Myocyte (in vitro differentiated cells): ENCODE measurements around the gene GALNT8. TPM values are rescaled to one million over a fixed set of nuclear protein-coding genes. Genes with fewer than 3 reads are reported as not detected.

Experiments
- DNase-seq: peaks from one replicate; pipeline ENCODE4 v3.0.0-alpha.2; 2012; ENCODE audit warnings: low read depth
- total RNA-seq: library from RNA; depleted of rRNA; stranded (reverse); fragments of >200 nt; gene quantifications from 2 replicates; pipeline ENCODE4 v1.2.3, GENCODE V29; 2014

The GALNT8 gene
- total RNA-seq, 1 donor from 2014 or later, result not detected

DNA sequence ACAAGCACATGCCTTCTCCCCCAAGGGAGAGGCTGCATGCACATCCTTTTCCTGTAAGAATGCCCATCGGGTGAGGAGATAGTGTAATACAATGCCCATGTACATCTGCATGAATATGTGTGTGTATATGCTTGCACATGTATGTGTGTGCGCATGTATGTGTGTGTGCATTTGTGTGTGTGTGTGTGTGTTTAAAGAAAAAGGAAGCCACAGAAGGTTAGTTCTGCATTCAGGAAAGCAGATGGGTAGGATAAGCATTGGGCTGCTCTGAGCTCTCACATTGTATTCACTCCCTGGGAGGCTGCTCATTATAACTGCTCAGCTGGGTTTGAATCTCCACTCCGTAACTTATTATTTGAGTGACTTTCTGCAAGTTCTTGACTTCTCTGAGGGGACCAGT is 74.3 kb downstream of the GALNT8 start:
- no peak for DNase-seq

DNA sequence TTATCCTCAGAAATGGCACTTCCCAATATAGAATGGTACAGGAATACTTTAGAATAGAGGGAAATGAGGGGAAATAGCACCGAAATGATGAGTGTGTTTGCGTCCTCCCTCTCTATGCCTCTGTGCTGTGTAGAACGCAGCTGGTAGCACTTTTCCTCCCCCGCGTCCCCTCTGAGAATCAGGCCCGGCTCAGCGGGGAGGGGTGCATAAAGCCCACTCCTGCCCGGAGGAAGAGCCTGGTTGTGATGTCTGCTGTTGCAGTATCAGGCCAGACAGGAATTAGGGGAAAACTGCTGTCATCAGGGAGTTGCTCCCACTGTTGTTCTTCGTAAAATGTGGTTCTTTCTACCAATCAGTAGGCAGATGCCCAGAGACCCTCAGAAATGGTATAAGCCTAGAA is 76.0 kb downstream of the GALNT8 start:
- DNase-seq, result no peak

DNA sequence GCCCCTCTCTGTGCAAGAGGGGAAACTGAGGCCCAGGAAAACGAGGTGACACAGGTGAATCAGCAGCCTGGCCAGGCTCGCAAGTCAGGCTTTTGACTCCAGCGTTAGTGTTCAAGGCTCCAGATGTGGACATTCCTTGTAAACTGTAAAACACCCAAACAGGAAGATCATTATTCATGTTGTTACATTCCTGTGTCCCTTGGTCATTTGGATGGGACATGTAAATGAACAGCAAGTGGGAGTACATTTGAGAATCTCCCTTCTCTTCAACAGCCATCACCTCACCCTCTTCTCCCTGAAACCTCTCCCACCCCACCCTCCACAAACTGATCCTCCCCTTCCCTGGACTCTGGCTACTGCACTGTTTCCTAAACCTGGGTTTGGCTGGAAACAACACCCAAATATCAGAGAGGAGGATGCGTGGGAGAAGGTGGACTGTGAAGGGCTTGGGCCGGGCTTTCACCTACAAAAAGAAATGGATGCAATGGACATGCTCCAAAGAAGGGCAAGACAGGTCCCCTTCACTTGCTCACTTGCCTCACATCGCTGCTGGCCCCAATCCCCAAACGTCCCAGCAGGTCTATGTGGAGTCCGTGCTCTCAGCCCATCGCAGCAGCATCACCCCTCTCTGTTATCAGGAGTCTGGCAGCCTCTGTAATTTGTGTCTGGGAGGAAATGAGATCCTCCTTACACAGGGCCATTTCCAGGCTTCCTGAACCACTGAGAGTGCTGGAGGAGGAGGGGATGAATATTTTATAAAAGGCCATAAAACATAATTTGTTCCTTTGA is 76.7 kb downstream of the GALNT8 start:
- DNase-seq, result no peak

DNA sequence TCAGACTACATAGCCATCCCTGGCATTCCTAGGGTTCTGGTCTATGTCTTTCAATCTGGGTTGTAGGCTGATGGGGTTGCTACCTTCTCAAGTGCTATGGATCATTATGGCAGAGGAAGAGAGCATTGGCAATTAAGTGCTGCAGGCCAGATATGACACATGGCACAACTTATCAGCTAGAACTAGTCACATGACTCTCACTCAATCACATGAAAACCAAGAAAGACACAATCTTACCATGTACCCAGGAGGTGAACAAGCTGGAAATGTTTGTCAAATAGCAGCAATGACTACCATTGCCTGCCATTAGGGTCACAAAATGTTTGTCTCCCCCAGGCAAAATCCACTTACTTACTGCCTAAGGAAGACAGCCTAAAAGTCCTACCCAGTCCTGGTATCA is 80.4 kb downstream of the GALNT8 start:
- DNase-seq, result no peak

DNA sequence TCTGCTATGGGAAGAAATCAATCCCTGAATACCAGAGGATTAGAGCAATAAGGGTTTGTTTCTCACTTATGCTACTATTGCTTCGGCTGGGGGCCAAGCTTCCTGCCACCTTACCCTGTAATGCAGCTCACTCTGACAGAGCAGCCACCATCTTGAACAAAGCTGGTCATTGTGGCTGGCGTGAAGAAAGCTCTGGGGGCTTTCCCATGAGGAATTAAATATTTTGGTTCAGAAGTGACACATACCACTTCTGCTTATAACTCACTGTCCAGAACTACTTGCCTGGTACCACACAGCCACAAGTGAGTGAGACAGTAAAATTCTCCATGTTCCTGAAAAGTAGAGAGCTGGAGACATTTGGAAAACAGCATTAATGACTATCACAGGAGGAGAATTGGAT is 82.6 kb downstream of the GALNT8 start:
- DNase-seq, result no peak

DNA sequence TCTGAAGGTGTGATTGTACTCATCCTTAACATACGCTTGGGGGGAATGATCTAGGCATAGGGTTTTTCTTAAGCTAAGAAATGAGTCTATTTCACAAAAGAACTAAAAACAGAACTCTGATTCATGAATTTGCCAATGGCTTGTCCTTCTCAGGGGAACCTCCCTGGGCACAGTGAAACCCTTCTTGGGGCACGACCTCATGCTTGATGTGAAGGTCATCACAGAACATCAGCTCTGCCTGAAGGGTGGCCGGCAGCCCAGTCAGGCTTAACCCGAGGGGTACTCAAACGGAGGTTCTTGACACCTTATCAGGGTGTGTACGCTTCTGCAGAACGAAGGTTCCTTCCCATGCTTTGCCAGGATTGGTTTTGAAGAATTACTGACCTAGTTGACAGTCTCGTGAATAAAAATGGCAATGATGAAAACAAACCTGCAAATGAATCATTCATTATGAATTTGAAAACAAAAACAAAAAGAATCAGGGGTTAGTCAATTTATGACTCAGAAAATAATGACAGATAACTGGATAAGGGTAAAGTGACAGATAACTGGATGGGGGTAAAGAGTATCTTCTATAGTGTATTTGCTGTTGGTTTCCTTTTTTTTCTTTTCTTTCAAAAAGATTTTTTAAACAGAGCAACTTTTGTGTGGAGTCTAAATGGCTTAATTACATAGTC is 86.4 kb downstream of the GALNT8 start:
- DNase-seq, result no peak

DNA sequence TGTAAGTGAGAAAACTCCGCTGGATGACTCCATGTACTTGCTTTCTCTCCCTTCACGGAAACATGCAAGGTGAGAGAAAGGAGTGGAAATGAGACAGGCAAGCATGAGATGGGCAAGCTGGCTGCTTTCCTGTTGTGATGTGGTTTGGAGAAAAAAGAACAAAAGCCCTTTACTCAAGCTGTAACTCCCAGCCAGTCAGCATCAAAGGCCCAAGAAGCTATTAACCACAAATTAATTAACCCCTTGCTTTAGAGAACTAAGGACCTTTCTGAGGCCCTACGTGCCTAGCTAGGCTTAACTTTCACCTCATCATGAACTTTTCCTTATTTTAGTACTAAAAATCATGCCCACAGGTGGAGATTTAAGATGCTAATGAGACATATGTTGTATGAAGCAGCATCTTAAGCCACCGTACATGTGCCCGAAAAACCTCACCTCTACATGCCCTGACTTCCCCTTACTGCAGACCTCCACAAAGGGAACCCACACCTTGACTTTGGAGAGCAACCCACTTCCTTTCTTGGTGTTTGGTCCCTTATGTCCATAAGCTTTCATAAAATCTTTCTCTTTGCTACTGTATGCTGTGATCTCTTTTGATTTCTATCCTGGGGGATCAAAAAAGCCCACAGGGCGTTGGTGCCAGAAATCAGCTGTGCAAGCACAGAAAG is 87.0 kb downstream of the GALNT8 start:
- no peak for DNase-seq

DNA sequence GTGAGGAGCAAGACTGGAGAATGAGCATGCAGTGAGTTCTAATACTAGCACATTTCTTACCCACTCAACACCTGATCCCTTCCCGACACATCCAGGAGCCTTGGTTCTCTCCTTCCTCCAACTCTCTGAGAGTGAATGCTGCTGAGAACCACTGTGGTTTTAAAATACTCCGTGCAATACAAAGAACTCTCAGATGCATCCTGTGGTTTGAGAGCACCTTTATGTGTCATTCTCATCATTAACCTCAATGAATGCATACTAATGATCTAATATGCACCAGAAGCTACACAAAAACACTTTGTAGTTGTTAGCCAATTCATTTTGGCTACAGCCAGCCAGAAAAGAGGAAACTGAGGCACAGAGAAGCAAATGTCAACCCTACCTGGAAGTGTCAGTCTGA is 87.6 kb downstream of the GALNT8 start:
- no peak for DNase-seq

DNA sequence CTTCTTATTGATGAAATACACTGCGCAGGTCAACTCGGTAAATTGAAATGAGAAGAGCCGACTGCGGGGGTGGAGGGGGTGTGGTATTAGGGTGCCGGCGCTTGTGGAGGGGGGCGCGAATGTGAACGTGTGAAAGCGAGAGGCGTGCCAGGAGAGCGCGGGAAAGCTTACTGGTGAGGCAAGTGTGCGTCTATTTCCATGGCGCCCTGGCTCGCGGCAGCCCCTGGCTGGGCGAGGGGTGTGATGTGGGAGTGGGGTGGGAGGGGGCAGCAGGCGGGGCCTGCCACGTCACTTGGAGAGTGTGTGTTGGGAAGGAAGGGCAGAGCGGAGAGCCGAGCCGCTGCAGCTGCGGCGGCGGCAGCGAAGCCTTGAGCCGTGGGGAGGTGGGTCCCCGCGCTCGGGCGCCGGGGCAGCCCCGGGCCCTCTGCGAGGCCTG is 88.8 kb downstream of the GALNT8 start:
- no peak for DNase-seq

DNA sequence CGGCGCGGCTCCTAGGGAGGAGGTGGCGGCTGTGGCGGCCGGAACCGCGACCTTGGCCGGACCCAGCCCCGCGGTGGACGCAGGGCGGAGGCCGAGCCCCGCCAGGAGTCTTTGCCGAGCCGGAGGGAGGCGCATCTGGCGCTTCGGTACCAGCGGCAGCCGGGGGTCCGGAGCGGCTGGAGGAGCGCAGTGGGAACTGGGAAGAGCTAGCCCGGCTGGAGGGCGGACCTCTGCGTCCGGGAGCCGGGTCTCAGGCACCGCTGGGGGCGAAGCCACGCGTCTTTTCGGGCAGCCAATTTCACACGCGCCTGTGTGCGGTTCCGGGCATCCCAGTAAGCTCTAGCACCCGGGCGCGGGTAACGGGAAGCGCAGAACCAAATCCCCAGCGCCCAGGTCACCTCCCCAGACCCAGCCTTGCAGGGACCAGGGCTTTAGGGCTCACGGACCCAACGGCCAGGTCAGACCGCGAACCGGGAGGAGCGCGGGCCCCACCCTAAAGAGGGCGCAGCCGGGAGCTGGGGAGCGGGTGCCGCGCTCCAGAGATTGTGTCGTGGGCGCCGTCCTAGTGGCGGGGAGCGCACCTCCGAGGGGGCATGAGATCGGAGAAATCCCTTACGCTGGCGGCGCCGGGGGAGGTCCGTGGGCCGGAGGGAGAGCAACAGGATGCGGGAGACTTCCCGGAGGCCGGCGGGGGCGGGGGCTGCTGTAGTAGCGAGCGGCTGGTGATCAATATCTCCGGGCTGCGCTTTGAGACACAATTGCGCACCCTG is 89.4 kb downstream of the GALNT8 start:
- no peak for DNase-seq

DNA sequence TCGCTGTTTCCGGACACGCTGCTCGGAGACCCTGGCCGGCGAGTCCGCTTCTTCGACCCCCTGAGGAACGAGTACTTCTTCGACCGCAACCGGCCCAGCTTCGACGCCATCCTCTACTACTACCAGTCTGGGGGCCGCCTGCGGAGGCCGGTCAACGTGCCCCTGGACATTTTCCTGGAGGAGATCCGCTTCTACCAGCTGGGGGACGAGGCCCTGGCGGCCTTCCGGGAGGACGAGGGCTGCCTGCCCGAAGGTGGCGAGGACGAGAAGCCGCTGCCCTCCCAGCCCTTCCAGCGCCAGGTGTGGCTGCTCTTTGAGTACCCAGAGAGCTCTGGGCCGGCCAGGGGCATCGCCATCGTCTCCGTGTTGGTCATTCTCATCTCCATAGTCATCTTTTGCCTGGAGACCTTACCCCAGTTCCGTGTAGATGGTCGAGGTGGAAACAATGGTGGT is 90.0 kb downstream of the GALNT8 start:
- no peak for DNase-seq

DNA sequence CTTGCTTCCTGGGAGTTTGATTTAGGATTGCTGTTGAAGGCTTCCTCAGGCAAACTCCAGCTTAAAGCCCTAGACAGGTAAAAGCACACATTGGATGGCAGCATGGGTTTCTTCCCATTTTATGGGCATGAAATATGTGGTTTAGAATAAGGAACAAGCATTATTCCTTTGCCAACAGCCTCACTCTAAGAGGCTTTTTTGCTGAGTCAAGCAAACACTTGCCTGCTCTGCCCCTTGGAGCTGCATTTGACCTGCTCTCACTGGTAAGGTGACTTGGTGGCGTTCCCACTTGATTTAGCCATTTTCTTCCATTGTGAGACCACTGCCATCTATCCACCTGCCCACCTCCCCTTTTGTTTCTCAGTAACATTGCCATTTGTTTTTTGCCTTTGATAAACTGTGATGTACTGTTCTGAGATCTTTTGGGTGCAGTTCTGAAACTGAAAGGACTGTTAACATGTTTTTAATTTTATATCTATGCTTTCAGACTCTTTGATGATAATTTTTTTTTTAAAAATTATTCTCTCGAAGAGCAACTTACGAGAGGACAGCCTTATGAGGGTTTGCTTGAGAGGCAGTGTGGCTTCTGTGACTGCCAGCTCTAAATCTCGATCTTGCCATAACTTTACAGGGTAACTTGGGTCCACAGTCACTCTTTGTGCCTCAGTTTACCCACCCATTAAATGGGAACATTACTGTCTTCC is 92.6 kb downstream of the GALNT8 start:
- no peak for DNase-seq

DNA sequence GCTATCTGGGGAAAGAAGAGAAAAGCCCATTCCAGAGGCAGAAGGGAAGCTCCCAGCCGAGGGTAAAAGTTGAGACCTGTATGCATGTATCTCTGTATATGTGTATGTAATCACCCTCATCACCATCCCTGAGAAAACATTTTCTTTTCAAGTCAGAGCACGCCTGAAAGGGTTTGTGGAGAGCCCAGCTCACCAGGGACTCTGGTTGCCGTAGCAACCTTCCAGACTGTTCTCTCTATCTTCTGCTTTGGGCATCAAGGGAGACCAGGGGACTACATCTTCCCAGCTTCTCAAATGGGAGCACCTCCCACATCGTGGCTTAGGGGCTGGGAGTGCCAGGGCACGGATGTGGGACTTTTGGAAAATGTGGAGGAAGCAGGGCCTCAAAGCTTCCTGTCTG is 93.5 kb downstream of the GALNT8 start:
- DNase-seq, result no peak

DNA sequence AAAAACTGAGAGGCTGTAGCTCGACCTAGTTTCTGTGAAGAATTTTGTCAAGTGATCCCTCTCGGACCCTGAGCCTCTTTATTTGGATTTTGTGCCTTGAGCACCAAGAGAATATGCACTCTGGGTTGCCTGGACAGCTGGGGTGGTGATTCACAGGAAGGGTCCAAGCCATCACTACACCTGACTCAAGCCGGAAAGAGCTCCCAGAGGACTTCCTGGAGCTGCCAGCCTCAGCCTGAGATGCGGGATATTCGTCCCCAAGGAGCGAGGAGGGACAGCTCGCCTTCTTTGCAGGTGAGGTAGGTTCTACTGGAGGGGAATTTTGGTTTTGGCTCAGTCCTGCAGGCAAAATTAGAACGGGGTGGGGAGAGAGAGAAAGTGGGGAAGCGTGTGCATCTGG is 94.3 kb downstream of the GALNT8 start:
- DNase-seq, result no peak

DNA sequence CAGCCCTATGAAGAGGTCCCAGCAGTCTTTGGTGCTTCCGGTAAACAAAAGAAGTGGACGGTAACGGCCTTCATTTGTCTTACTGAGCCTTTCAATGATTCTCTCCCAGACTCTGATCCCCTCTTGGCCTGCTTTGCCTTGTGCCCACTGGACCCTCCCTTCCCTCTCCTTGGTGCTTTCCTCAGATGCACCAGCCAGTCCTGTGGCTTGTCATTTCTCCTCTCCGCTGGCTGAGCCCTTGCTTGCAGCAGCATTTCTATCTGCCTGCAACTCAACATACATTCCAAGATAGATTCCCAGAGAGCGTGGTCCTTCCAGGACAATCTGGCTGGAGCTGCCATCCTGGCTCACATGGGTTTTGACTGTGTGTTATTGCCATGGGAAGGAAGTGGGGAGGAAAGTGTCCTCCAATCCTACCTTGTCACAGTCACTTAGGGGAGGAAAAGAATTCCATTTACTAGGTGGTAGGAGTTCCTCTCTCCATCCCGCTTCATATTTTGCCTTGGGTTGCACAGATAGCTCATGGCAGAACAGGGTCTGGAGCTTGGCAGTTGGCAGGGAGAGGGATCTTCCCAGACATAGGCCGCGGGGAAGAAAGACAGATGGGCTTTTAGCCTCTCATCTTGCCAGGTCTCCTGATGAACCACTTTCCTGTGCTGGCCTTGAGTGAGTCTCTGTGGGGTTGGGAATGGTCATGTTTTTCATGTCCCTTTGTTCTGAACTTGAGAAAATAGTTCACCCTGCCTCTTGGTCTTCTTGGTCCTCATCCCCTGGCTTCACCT is 96.7 kb downstream of the GALNT8 start:
- DNase-seq, result no peak

DNA sequence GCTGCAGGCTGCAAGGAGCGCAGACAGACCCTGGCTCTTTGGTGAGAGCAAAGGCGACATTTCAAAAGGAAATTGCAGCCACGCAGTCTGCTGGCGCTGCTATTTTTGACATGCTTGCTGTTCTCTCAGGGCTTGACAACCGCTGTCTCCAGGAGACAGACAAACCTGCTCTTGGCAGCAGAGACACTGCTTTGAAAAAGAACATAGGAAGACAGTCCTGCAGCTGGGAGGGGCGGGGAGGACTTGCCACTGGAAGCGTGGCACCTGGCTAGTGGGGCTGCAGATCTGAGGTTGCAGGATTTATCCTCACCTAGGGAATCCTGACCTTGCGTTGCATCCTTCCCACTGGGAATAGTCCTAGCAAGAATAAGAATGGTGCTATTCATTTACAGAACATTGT is 97.7 kb downstream of the GALNT8 start:
- DNase-seq, result no peak

DNA sequence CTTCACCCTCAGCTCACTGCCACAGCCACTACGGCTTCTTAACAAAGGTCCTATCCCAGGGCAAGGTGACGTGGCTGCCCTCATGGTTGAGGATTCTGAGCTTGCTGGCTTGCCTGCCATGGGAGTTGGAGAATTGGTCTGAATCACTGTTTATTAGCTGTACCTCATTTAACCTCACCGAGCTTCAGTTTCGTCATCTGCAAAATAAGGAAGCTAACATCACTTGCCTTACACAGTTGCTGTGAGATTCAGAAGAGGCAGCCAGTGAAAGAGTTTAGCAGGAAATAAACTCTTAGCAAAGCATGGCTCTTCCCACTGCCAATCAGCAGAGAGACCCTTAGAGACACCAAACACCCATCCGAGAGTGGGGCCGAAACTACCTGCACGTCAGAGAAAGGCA is 99.5 kb downstream of the GALNT8 start:
- DNase-seq, result peak; percentile 18

DNA sequence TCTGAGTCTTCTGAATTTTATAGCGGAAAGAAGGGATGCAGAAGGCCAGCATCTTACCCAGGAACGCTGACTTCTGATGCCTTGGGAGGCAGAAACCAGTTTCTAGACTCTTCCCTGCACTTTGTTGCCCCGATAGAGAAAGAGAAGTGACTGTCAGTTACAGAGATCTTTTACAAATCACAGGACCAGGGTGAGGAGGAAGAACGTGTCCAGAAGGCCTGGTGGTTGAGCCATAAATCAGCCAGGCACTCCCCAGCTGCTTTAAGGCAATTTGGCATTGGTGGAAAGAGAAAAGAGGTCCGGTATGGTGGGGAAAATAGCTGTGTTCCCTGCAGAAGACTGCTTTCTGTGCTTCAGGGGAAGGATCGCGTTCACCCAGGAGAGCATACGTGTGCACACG is 100.8 kb downstream of the GALNT8 start:
- DNase-seq, result no peak
